A549 (cell line): ENCODE data around the gene MAPK12. TPM values are rescaled to one million over a fixed set of nuclear protein-coding genes. Genes with fewer than 3 reads are reported as not detected.
A peak's percentile ranks its signal among the peaks of the same experiment; 100 is the strongest.

Experiments
- ATAC-seq, 2 experiments: fragments of 200-7000 bp in 1 of 2; fragments of >200 bp in 1 of 2; cut with Nextera tagmentation in 1 of 2; cut with Tn5 transposase in 1 of 2; 3 replicates each; pipeline versions ENCODE4 v1.8.0 to v1.9.1; 2018 to 2020; ENCODE audit warnings: mild to moderate bottlenecking in 1 of 2, moderate library complexity in 1 of 2
- CTCF ChIA-PET: fragments of 300-600 bp; sonication (Branson Sonifier 250); formaldehyde crosslinking; extraction: SDS; loops from one replicate; lab custom pipeline; 2021; ENCODE audit warnings: antibody characterized with exemption, inconsistent platforms; lab: Yijun Ruan, JAX
- POLR2A ChIA-PET: fragments of 350-600 bp; formaldehyde crosslinking; extraction: SDS; loops from one replicate; lab custom pipeline; 2021; ENCODE audit warnings: antibody characterized with exemption, inconsistent platforms; lab: Yijun Ruan, JAX
- DNase-seq, 2 experiments: peaks; one replicate each; pipeline versions ENCODE4 v3.0.0 to v3.0.0-alpha.2; 2011 to 2016; ENCODE audit warnings: low read depth in 1 of 2, low spot score in 1 of 2
- FAIRE-seq: peaks from 2 replicates; lab custom pipeline; 2011; peaks lifted over from hg19 to GRCh38; lab: Jason Lieb, UNC
- H3K27ac ChIP-seq, 2 experiments: fragments of >200 bp; sonication (Bioruptor Twin); formaldehyde crosslinking; 3 replicates each; pipeline ENCODE4 v1.5.1; 2016 to 2017
- H3K4me1 ChIP-seq: fragments of >200 bp; sonication (Bioruptor Twin); formaldehyde crosslinking; 3 replicates; pipeline ENCODE4 v1.6.1; 2016
- H3K4me2 ChIP-seq: fragments of >200 bp; sonication (Bioruptor Twin); formaldehyde crosslinking; 3 replicates; pipeline ENCODE4 v1.6.1; 2016
- H3K4me3 ChIP-seq: fragments of >200 bp; sonication (Bioruptor Twin); formaldehyde crosslinking; 3 replicates; pipeline ENCODE4 v1.5.1; 2016
- H3K9me3 ChIP-seq: fragments of >200 bp; sonication (Bioruptor Twin); formaldehyde crosslinking; 3 replicates; pipeline ENCODE4 v1.6.1; 2016
- ATOH8 ChIP-seq: fragments of 250-450 bp; sonication (Bioruptor Pico); IDR thresholded peaks from 2 replicates; pipeline ENCODE4 v1.5.0; 2020; ENCODE audit warnings: low read depth, mild to moderate bottlenecking, moderate library complexity
- BCL3 ChIP-seq: fragments of >200 bp; sonication (Bioruptor Twin); formaldehyde crosslinking; IDR thresholded peaks from 3 replicates; pipeline ENCODE4 v1.6.1; 2016
- CBX2 ChIP-seq: fragments of 200-600 bp; sonication (generic); IDR thresholded peaks from 2 replicates; pipeline ENCODE4 v1.6.1; 2016; ENCODE audit warnings: low read depth, mild to moderate bottlenecking, borderline replicate concordance
- CHD2 ChIP-seq: fragments of 150-350 bp; IDR thresholded peaks from 2 replicates; pipeline ENCODE4 v1.6.1; 2014; ENCODE audit warnings: low read length; ENCODE audit not compliant: partially characterized antibody
- CHD4 ChIP-seq: fragments of 200-600 bp; sonication (generic); IDR thresholded peaks from 2 replicates; pipeline ENCODE4 v1.6.1; 2016; ENCODE audit warnings: antibody characterized with exemption, mild to moderate bottlenecking, borderline replicate concordance
- EHF ChIP-seq: fragments of 250-450 bp; sonication (Bioruptor Pico); IDR thresholded peaks from 2 replicates; pipeline ENCODE4 v1.5.0; 2020; ENCODE audit warnings: mild to moderate bottlenecking
- EP300 ChIP-seq, 2 experiments: fragments of >200 bp; sonication (Bioruptor Twin); formaldehyde crosslinking; IDR thresholded peaks; 2 replicates in 1 of 2; 3 replicates in 1 of 2; pipeline ENCODE4 v1.6.1; 2016 to 2017
- FOSB ChIP-seq: fragments of 250-450 bp; sonication (Bioruptor Pico); IDR thresholded peaks from 2 replicates; pipeline ENCODE4 v1.5.0; 2020; ENCODE audit warnings: mild to moderate bottlenecking, moderate library complexity
- FOSL2 ChIP-seq, 2 experiments: fragments of 450-650 bp in 1 of 2; fragments of >200 bp in 1 of 2; sonication (Bioruptor Twin) in 1 of 2; formaldehyde crosslinking; IDR thresholded peaks; 2 replicates each; pipeline versions ENCODE4 v1.5.0 to v1.6.1; 2016 to 2020; ENCODE audit warnings: mild to moderate bottlenecking in 1 of 2, moderate library complexity in 1 of 2
- FOXS1 ChIP-seq: fragments of 250-450 bp; sonication (Bioruptor Pico); IDR thresholded peaks from 2 replicates; pipeline ENCODE4 v1.5.0; 2020; ENCODE audit warnings: mild to moderate bottlenecking, moderate library complexity
- GATA3 ChIP-seq: IDR thresholded peaks from 2 replicates; pipeline ENCODE4 v1.6.1; 2012; ENCODE audit warnings: borderline replicate concordance
- HDAC2 ChIP-seq: fragments of 200-600 bp; sonication (generic); IDR thresholded peaks from 2 replicates; pipeline ENCODE4 v1.6.1; 2016
- HEYL ChIP-seq: fragments of 250-450 bp; sonication (Bioruptor Pico); IDR thresholded peaks from 2 replicates; pipeline ENCODE4 v1.8.0; 2021; ENCODE audit warnings: mild to moderate bottlenecking, moderate library complexity
- HOXA7 ChIP-seq: fragments of 250-450 bp; sonication (Bioruptor Pico); IDR thresholded peaks from 2 replicates; pipeline ENCODE4 v1.5.0; 2020; ENCODE audit warnings: mild to moderate bottlenecking, moderate library complexity
- HOXB13 ChIP-seq: fragments of 250-450 bp; sonication (Bioruptor Pico); IDR thresholded peaks from 2 replicates; pipeline ENCODE4 v1.5.0; 2020; ENCODE audit warnings: low read depth, mild to moderate bottlenecking, moderate library complexity
- HOXB5 ChIP-seq: fragments of 250-450 bp; sonication (Bioruptor Pico); IDR thresholded peaks from 2 replicates; pipeline ENCODE4 v1.5.0; 2020; ENCODE audit warnings: mild to moderate bottlenecking, moderate library complexity
- JUNB ChIP-seq: fragments of >200 bp; sonication (Bioruptor Twin); formaldehyde crosslinking; IDR thresholded peaks from 2 replicates; pipeline ENCODE4 v1.6.1; 2016
- MAZ ChIP-seq: fragments of 150-350 bp; IDR thresholded peaks from 2 replicates; pipeline ENCODE4 v1.6.1; 2014; ENCODE audit warnings: antibody characterized with exemption, low read depth, low read length, borderline replicate concordance
- NFE2L2 ChIP-seq: fragments of 150-350 bp; conservative IDR thresholded peaks from 2 replicates; pipeline ENCODE4 v1.6.1; 2014; ENCODE audit warnings: low read length
- POLR2A ChIP-seq: IDR thresholded peaks from 2 replicates; pipeline ENCODE4 v1.6.1; 2012; ENCODE audit warnings: mild to moderate bottlenecking, low read length
- POLR2AphosphoS2 ChIP-seq: conservative IDR thresholded peaks from 2 replicates; pipeline ENCODE4 v1.6.1; 2012; ENCODE audit warnings: low read length, improper control_type of control experiment, inconsistent platforms
- RARB ChIP-seq: fragments of 250-450 bp; sonication (Bioruptor Pico); IDR thresholded peaks from 2 replicates; pipeline ENCODE4 v1.8.0; 2021; ENCODE audit warnings: mild to moderate bottlenecking, moderate library complexity
- RFX5 ChIP-seq: fragments of 450-650 bp; IDR thresholded peaks from 2 replicates; pipeline ENCODE4 v1.7.1; 2014; ENCODE audit warnings: antibody characterized with exemption, mild to moderate bottlenecking, moderate library complexity
- RNF2 ChIP-seq: fragments of 200-600 bp; sonication (generic); IDR thresholded peaks from 2 replicates; pipeline ENCODE4 v1.6.1; 2016; ENCODE audit warnings: low read depth, mild to moderate bottlenecking, antibody characterized with exemption, moderate library complexity, borderline replicate concordance
- SREBF2 ChIP-seq: fragments of 450-650 bp; IDR thresholded peaks from 2 replicates; pipeline ENCODE4 v1.6.1; 2014; ENCODE audit warnings: mild to moderate bottlenecking, moderate library complexity
- ZC3H11A ChIP-seq: fragments of 450-650 bp; IDR thresholded peaks from 2 replicates; pipeline ENCODE4 v1.6.1; 2014; ENCODE audit warnings: antibody characterized with exemption, mild to moderate bottlenecking
- ZFP36 ChIP-seq: fragments of 450-650 bp; IDR thresholded peaks from 2 replicates; pipeline ENCODE4 v1.6.1; 2014; ENCODE audit warnings: borderline replicate concordance; ENCODE audit not compliant: partially characterized antibody
- WGBS: methylation state at CpG from one replicate; pipeline ENCODE4 v1.1.6; 2017; ENCODE audit errors: missing lambda C conversion rate; 5-methylcytosine and 5-hydroxymethylcytosine counted together
- polyA plus RNA-seq, 4 experiments: library from polyadenylated mRNA; depleted of rRNA in 3 of 4; stranded (reverse); fragments of >200 nt; fragmentation: RNase III in 1 of 4; extraction: RNeasy Plus Mini Kit Qiagen cat#74134 plus additional on column Dnase treatment in 1 of 4; gene quantifications; 2 replicates in 3 of 4; 3 replicates in 1 of 4; pipeline ENCODE4 v1.2.3, GENCODE V29; 2011 to 2017
- TF ChIP-seq, protein P1 (sequence below): IDR thresholded peaks from 2 replicates; pipeline ENCODE4 v1.6.1; 2012
- TF ChIP-seq, protein P2 (sequence below): fragments of 200-600 bp; sonication (generic); IDR thresholded peaks from 2 replicates; pipeline ENCODE4 v1.6.1; 2016; ENCODE audit warnings: antibody characterized with exemption, mild to moderate bottlenecking, moderate library complexity

Gene MAPK12
- polyA plus RNA-seq, 2 of the 4 experiments (the other 2 are of a cell fraction) = 12.5 to 25.8 TPM

GRCh38 chr22:50248196-50249081 is 13.0 kb downstream of the MAPK12 start:
- 80% methylated on average over 2 of the region's 29 CpGs for WGBS
- H3K27ac ChIP-seq = no peak overlapping the region
- DNase-seq = no peak
- no peak overlapping the region for H3K4me3 ChIP-seq
- no peak for FAIRE-seq
- H3K4me2 ChIP-seq = no peak overlapping the region
- CTCF ChIA-PET = interaction anchor here (1.0 to 5.6 kb wide), 3 partner anchors 77 to 204 kb away, joined by 3 to 74 read pairs (median 3); partner anchors contain the start of gene DENND6B
- POLR2A ChIA-PET = interaction anchor here (1.1 kb wide), 1 partner anchor 23 kb away, joined by 3 read pairs; no protein-coding TSS in a partner anchor
- no peak for TF ChIP-seq ZC3H11A
- TF ChIP-seq EHF (CRISPR knock-in tag) = no peak
- no peak for TF ChIP-seq FOSB (CRISPR knock-in tag)
- TF ChIP-seq ZFP36 = no peak
- TF ChIP-seq, protein P1, sequence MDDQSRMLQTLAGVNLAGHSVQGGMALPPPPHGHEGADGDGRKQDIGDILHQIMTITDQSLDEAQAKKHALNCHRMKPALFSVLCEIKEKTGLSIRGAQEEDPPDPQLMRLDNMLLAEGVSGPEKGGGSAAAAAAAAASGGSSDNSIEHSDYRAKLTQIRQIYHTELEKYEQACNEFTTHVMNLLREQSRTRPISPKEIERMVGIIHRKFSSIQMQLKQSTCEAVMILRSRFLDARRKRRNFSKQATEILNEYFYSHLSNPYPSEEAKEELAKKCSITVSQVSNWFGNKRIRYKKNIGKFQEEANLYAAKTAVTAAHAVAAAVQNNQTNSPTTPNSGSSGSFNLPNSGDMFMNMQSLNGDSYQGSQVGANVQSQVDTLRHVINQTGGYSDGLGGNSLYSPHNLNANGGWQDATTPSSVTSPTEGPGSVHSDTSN = no peak
- TF ChIP-seq POLR2AphosphoS2 = no peak
- TF ChIP-seq SREBF2 = no peak
- no peak for TF ChIP-seq BCL3
- no peak for TF ChIP-seq HOXB13 (CRISPR knock-in tag)
- TF ChIP-seq RFX5 = no peak
- no peak for TF ChIP-seq FOXS1 (CRISPR knock-in tag)
- TF ChIP-seq, protein P2, sequence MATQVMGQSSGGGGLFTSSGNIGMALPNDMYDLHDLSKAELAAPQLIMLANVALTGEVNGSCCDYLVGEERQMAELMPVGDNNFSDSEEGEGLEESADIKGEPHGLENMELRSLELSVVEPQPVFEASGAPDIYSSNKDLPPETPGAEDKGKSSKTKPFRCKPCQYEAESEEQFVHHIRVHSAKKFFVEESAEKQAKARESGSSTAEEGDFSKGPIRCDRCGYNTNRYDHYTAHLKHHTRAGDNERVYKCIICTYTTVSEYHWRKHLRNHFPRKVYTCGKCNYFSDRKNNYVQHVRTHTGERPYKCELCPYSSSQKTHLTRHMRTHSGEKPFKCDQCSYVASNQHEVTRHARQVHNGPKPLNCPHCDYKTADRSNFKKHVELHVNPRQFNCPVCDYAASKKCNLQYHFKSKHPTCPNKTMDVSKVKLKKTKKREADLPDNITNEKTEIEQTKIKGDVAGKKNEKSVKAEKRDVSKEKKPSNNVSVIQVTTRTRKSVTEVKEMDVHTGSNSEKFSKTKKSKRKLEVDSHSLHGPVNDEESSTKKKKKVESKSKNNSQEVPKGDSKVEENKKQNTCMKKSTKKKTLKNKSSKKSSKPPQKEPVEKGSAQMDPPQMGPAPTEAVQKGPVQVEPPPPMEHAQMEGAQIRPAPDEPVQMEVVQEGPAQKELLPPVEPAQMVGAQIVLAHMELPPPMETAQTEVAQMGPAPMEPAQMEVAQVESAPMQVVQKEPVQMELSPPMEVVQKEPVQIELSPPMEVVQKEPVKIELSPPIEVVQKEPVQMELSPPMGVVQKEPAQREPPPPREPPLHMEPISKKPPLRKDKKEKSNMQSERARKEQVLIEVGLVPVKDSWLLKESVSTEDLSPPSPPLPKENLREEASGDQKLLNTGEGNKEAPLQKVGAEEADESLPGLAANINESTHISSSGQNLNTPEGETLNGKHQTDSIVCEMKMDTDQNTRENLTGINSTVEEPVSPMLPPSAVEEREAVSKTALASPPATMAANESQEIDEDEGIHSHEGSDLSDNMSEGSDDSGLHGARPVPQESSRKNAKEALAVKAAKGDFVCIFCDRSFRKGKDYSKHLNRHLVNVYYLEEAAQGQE = no peak
- no peak for TF ChIP-seq HDAC2
- no peak for TF ChIP-seq CHD4
- no peak for TF ChIP-seq HOXA7
- TF ChIP-seq GATA3 = no peak
- no peak for TF ChIP-seq MAZ
- no peak for TF ChIP-seq RNF2
- TF ChIP-seq HEYL (CRISPR knock-in tag) = no peak
- no peak for TF ChIP-seq HOXB5 (CRISPR knock-in tag)
- no peaks in the 10 kb centered on the region for H3K9me3 ChIP-seq
- H3K4me1 ChIP-seq = peaks cover 19% of the 10 kb centered on the region; the same call in 2 of the 3 replicates
- no peak for ATAC-seq

- Histone ChIP-seq H3K9me3 (no peaks in the 10 kb centered on the region), H3K27ac (no peak overlapping the region), H3K4me2 (no peak overlapping the region), H3K4me1 (peaks cover 22% of the 10 kb centered on the region; the same call in 2 of the 3 replicates), H3K4me3 (no peak overlapping the region)
- ATAC-seq (0 out of 6 replicates have a peak, but pooled peaks of 1 of the 2 experiments have one; percentile 0), DNase-seq (peak in 1 of 2 experiments; percentile 54), FAIRE-seq (no peak)
- POLR2A ChIA-PET = interaction anchor here (1.1 kb wide), 1 partner anchor 24 kb away, joined by 3 read pairs; no protein-coding TSS in a partner anchor
- 93% methylated on average over 2 of the region's 16 CpGs for WGBS
- CTCF ChIA-PET = interaction anchor here (1.0 to 1.1 kb wide), 2 partner anchors 94 to 205 kb away, joined by 3 read pairs; no protein-coding TSS in a partner anchor
- TF ChIP-seq ATOH8 (no peak), MAZ (no peak), CHD2 (no peak), FOSL2 (IDR thresholded peaks at IDR 0.05) (no peak), FOSL2 (CRISPR knock-in tag; IDR thresholded peaks at IDR 0.05) (no peak), POLR2A (no peak), NFE2L2 (no peak), CBX2 (no peak), RARB (no peak), JUNB (no peak), EP300 (IDR thresholded peaks at IDR 0.05) (no peak)
These were observed 13.7 kb downstream of the MAPK12 start for GRCh38 chr22:50247748-50248147.
